HL-60 (cell line): Measurements from ENCODE around the gene P2RX3.

ENCODE experiments used
- DNase-seq, 2 experiments: peaks; one replicate each; pipeline ENCODE4 v3.0.0-alpha.2; 2010 to 2020; ENCODE audit warnings: low read depth in 1 of 2, low spot score in 1 of 2
- H3K27ac ChIP-seq: fragments of 250-450 bp; sonication (Bioruptor Pico); replicated peaks from 2 replicates; pipeline ENCODE4 v1.5.1; 2020; ENCODE audit warnings: mild to moderate bottlenecking, moderate library complexity
- H3K27me3 ChIP-seq: fragments of 250-450 bp; sonication (Bioruptor Pico); 2 replicates; pipeline ENCODE4 v1.5.1; 2021; ENCODE audit warnings: mild to moderate bottlenecking, moderate library complexity; ENCODE audit not compliant: insufficient read depth, poor library complexity, severe bottlenecking
- H3K4me3 ChIP-seq: replicated peaks from 2 replicates; pipeline ENCODE4 v1.5.1; 2011; ENCODE audit warnings: mild to moderate bottlenecking, control low read depth, low read length; ENCODE audit not compliant: insufficient read depth
- CTCF ChIP-seq: IDR thresholded peaks from one replicate; pipeline ENCODE4 v1.5.1; 2011; ENCODE audit warnings: low read length, control low read depth, inconsistent platforms; ENCODE audit not compliant: insufficient read depth
- GABPA ChIP-seq: IDR thresholded peaks from 2 replicates; pipeline ENCODE4 v1.6.1; 2012; ENCODE audit warnings: low read depth
- POLR2AphosphoS5 ChIP-seq: IDR thresholded peaks from 2 replicates; pipeline ENCODE4 v1.6.1; 2012; ENCODE audit warnings: low read depth
- REST ChIP-seq: IDR thresholded peaks from 2 replicates; pipeline ENCODE4 v1.6.1; 2012; ENCODE audit warnings: low read depth; ENCODE audit not compliant: insufficient replicate concordance
- SPI1 ChIP-seq: IDR thresholded peaks from 2 replicates; pipeline ENCODE4 v1.6.1; 2012; ENCODE audit warnings: low read depth, mild to moderate bottlenecking, borderline replicate concordance

The P2RX3 gene

GRCh38 chr11:57306940-57307565 is 31.1 kb upstream of the P2RX3 start:
- TF ChIP-seq GABPA (no peak), SPI1 (peak; percentile 74)
- no peak overlapping the region for H3K4me3 ChIP-seq
- H3K27me3 ChIP-seq, result no peaks in the 10 kb centered on the region
- DNase-seq, result no peak
- no peak overlapping the region for H3K27ac ChIP-seq

- no peak overlapping the region for H3K27ac ChIP-seq
- DNase-seq, result no peak
- no peaks in the 10 kb centered on the region for H3K27me3 ChIP-seq
- no peak overlapping the region for H3K4me3 ChIP-seq
- TF ChIP-seq GABPA, result no peak
- TF ChIP-seq CTCF, result no peak
- TF ChIP-seq POLR2AphosphoS5, result no peak
- no peak for TF ChIP-seq SPI1
- no peak for TF ChIP-seq REST
Measured at GRCh38 chr11:57307666-57308270, 30.4 kb upstream of the P2RX3 start.

- no peak for TF ChIP-seq REST
- no peak for TF ChIP-seq CTCF
- no peak for TF ChIP-seq POLR2AphosphoS5
- no peak for TF ChIP-seq SPI1
- Histone ChIP-seq H3K27me3 (no peaks in the 10 kb centered on the region), H3K27ac (no peak overlapping the region), H3K4me3 (no peak overlapping the region)
- DNase-seq, result no peak
Measured at GRCh38 chr11:57308426-57309060, 29.6 kb upstream of the P2RX3 start.
